GM13976 (cell line): ENCODE data around the gene TUBA3D.
"Not testable (repeated sequence)": the region's sequence is repeated elsewhere in the genome, so short reads cannot be mapped to it uniquely, and the experiment has no call there.

Experiments
- DNase-seq: peaks from one replicate; pipeline ENCODE4 v3.0.0; 2012; ENCODE audit warnings: low spot score
- in situ Hi-C: fragments of 300-500 bp; cut with MboI; formaldehyde crosslinking; loops from one replicate; pipeline ENCODE4 v1.12.0; 2022; ENCODE audit warnings: low sequenced_read_pairs, mixed read lengths, inconsistent platforms; ENCODE audit not compliant: unreplicated experiment
- TF ChIP-seq, protein P1 (sequence below): IDR thresholded peaks from 2 replicates; pipeline ENCODE4 v1.5.1; 2012; ENCODE audit warnings: borderline replicate concordance, mild to moderate bottlenecking; ENCODE audit not compliant: insufficient read depth; ENCODE audit errors: extremely low read depth, missing control alignments, control extremely low read depth

Gene TUBA3D

DNA sequence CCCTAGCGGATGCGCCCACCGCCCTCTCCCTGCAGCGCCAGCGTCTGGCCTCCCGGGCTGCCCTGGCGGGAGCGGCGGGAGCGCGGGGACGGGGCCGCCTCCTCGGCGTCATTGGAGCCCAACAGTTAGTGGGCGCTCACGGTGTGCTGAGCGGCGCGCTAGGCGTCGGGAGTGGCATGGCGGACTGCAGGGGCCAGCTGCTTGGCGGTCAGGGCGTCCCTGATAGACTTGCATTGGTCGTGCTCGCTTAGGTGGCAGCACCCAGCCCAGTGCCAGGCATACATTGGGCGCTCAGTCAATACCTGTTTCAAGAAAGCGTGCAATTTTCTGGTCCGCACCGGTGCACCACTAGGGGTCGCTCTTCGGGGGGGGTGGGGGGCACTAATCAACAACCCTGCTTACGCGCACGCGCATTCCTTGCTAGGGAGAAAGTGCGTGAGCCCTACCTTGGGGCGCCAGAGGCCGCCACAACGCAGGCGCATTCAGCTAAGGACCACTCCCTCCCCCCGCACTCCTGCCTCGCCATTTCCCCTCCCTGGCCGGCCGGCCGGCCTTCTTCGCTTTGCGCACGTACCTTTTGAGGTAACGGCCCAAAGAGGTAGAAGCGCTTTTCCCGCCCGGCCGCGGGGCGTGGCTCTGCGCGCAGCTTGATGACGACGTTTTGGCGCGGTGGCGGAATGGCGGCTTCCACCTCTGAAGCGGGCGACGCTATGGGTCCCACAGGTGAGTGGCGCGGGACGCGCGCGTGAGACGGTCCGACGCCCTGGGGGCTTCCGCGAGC is 16.7 kb downstream of the TUBA3D start:
- TF ChIP-seq, protein P1, sequence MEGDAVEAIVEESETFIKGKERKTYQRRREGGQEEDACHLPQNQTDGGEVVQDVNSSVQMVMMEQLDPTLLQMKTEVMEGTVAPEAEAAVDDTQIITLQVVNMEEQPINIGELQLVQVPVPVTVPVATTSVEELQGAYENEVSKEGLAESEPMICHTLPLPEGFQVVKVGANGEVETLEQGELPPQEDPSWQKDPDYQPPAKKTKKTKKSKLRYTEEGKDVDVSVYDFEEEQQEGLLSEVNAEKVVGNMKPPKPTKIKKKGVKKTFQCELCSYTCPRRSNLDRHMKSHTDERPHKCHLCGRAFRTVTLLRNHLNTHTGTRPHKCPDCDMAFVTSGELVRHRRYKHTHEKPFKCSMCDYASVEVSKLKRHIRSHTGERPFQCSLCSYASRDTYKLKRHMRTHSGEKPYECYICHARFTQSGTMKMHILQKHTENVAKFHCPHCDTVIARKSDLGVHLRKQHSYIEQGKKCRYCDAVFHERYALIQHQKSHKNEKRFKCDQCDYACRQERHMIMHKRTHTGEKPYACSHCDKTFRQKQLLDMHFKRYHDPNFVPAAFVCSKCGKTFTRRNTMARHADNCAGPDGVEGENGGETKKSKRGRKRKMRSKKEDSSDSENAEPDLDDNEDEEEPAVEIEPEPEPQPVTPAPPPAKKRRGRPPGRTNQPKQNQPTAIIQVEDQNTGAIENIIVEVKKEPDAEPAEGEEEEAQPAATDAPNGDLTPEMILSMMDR: peak; percentile 75
- DNase-seq: peak; percentile 97
- in situ Hi-C loops: no loop called here

DNA sequence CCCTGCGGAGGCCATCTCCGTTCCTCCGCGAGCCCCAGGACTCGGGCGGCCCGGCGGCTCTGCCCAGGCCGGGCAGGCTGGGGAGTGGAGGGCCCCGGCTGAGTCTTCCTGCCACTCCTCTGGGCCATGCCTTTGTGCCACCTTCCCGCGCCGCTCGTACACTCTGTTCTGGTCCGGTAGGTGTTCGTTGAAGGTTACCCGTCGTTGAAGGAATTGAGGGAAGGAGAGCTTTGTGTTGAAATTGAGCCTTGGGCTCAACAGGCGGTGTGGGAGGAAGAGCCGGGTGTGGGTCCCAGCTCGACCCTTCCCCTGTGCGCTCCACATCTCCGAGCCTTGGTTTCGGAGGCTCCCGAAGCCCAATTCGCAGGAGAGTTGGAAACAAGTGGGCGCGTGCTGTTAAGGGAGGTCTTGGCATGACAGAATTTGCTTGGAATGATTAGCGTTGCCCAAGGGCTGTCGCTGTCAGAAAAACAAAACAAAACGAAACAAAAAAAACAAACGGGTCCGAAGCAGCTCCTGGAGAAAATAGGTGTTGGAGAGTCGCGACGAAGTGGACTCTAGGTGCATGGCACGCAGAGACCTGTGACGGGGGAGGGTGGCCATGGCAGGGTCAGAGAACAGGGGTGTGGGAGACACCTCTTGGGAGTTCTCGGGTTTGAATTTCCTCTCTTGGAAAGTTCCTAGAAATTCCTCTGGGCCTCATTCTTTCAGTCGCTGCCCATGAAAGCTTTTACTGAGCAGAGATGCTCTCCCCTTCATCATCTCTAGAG is 17.5 kb downstream of the TUBA3D start:
- TF ChIP-seq, protein P1: no peak
- no peak for DNase-seq
- in situ Hi-C loops: no loop called here

DNA sequence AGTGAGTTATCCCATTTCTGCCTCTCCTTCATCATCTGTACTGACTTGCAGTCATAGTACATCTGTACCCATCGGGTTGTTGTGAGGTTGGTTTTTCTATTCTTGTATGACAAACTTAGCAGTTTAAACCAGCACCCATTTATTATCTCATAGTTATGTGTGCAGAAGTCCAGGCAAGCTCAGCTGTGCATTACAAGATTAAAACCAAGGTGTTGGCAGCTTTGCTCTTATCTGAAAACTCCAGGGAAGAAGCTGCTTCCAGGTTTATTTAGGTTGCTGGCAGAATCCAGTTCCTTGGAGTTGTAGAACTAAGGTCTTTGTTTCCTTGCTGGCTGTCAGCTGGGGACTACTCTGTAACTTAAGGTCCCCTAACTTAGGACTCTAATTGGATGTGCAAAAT is 19.6 kb downstream of the TUBA3D start:
- in situ Hi-C loops: not testable (repeated sequence)

DNA sequence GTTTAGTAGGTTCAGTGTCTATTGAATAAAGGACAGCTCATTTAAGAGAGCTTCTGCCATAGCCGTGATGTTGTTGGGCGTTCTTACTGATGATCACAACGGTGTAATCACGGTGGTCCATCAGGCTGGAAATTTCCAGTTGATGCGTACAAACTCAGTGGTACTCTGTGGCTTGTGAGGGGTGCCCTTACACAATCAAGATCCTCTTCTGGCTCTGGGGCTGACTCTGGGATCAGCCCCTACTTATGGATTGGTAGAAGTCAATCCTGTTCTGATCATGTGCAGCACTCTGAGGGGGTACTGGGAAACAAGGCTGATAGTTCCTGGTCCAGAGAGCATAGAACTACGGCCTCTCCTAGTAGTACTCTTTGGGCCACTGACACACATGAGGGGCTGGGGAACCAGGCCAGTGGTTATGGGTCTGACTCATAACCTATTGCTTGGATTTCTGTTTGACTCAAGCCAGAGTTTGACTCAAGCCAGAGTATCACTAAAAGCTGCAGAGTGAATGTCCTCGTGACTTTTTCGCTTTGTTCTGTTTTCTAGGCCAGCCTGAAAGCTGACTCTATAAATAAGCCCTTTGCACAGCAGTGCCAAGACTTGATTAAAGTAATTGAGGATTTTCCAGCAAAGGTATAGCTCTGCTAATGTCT is 22.5 kb downstream of the TUBA3D start:
- in situ Hi-C loops, DNase-seq: not testable (repeated sequence)

More for the DNA sequence above, 19.6 kb downstream of the TUBA3D start:
- not testable (repeated sequence) for DNase-seq

DNA sequence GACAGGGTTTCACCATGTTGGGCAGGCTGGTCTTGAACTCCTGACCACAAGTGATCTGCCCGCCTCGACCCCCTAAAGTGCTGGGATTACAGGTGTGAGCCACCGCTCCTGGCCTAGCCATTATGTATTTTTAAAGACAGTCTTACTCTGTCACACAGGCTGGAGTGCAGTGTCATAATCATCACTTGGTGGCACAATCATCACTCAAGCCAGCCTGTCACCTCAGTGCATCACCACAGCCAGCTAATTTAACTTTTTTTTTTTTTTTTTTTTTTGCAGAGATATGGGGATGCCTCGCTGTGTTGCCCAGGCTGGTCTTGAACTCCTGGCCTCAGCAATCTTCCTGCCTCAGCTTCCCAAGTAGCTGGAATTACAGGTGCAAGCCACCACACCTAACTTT is 27.7 kb downstream of the TUBA3D start:
- DNase-seq, in situ Hi-C loops: not testable (repeated sequence)

DNA sequence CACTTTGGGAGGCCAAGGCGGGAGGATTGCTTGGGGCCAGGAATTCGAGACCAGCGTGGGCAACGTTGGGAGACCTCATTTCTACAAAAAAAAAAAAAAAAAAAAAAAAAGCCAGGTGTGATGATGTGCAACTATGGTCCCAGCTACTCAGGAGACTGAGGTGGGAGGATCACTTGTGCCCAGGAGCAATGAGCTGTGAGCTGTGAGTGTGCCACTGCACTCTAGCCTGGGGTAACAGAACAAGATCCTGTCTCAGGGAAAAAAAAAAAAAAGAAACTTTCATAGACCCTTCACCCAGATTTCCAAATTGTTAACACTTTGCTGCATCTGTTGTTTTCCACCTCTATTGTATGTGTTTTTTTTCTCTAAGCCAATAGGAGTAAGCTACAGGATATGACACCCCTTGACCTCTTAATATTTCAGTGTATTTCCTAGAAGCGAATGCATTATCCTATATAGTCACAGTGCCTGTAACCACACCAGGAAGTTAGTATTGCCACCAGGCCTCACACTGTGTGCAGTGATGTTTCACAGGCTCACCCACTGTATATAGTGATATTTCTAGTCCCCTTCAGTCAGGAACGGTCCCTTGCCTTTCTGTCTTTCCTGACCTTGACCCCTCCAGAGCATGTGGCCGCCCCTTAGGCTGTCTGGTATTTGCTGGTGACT is 28.3 kb downstream of the TUBA3D start:
- in situ Hi-C loops, DNase-seq: not testable (repeated sequence)

DNA sequence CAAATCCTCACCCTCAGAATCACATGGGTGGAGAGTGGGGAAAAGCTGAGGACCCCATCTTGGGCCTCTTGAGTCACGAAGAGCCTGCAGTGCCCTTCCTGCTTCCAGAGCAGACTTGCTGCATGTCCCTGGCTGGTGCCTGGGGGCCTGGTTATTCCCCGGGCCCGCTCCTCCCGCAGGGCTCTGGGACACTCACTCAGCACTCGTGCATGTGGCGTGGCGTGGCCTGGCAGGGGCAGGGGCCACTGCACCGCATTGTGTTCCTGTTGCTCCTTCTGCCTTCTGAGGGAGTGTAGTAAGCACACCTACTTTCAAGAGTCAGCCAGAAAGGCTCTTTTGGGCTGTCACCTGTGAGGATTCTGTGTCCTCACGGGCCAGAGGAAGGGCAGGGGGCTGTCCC is 33.7 kb downstream of the TUBA3D start:
- in situ Hi-C loops: no loop called here
- TF ChIP-seq, protein P1: no peak
- no peak for DNase-seq

DNA sequence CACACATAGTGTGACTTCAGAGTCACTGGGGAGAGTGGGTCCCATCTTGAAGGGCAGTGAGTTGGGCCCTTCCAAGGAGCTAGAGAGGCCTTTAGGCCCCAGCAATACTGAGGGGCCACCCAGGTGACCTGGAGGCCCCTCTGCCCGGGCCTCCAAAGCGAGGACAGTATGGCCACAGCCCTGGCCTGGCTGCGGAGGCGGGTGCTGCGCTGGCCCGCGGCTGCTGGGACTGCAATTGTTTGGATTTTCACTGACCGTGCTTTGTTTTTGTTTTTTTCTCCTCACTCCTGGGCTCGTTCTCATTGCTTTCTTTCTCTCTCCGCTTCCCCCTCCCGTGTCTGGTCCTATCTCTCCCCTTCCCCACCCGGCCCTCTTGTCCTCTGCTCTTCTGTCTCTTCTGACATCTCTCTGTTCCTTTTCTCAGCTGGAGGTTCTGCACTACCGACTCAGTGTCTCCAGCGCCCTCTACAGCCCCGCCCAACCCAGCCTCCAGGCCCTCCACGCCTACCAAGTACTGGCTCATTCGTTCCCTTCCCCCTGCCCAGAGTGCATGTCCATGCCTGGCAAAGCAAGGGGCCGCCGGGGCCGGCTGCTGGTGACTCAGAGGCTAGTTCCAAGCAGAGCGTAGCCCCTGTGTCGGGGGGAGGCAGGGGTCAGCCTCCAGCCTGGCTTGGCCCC is 35.5 kb downstream of the TUBA3D start:
- DNase-seq, in situ Hi-C loops: not testable (repeated sequence)

DNA sequence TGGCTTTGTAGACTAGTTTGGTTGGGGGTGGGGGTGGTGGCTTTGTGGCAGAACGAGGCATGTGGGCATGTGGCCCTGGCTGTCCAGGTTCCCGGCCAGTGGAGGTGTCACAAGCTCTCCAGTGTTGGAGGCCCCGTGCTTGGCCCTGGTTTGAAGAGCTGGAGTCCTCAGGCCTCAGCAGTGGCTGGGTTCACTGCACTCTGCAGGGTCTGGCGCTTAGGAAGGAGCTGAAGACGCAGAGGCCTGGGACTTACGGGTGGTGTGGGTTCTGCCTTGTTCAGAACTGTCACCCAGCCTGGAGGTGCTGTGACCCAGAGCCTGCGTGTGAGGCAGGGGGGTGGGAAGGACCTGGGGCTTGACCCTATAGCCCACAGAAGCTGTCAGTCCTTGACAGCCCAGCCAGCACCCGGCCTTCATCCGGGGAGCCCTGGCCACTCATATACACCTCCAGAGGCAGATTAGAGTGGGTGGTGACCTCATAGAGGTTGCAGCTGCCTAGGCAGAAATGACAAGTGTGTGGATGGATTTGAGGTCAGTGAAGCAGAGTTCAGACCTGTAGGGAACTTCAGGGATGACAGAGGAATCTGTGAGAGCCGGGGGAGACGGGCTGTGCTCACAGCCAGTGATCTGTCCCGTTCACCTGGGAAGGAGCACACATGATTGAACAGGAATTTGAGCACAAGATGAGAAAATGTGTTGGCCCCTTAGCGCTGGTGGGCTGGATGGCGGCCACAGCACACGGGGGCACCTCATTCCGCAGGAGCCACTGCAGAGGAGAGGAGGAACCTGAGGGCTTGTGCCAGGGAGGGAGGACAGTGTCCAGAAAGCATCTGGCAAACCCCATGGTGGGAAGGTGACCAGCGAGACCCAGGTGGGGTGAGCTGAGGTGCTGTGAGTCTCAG is 36.3 kb downstream of the TUBA3D start:
- in situ Hi-C loops, DNase-seq: not testable (repeated sequence)

DNA sequence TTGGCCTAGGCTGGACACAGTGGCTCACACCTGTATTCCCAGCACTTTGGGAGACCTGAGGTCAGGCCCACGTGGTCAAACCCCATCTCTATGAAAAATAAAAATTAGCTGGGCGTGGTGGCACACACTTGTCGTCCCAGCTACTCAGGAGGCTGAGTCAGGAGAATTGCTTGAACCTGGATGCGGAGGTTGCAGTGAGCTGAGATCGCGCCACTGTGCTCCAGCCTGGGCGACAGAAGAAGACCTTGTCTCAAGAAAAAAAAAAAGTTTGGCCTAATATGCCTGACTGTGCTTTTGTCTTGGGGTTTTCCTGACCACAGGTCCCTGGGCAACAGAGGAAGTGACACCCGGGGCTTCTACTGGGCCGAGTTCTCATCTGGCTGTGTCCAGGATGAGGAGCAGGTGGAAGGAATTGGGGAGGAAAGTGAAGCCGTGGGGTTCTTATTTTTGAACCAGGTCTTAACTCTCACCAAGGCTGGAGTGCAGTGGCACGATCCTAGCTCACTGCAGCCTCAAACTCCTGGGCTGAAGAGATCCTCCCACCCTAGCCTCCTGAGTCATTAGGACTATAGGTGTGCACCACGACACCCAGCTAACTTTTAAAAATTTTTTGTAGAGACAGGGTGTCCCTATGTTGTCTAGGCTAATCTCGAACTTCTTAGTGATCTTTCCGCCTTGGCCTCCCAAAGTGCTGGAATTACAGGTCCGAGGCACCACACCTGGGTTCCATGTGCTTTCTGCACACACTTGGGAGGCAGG is 38.7 kb downstream of the TUBA3D start:
- DNase-seq, in situ Hi-C loops: not testable (repeated sequence)

DNA sequence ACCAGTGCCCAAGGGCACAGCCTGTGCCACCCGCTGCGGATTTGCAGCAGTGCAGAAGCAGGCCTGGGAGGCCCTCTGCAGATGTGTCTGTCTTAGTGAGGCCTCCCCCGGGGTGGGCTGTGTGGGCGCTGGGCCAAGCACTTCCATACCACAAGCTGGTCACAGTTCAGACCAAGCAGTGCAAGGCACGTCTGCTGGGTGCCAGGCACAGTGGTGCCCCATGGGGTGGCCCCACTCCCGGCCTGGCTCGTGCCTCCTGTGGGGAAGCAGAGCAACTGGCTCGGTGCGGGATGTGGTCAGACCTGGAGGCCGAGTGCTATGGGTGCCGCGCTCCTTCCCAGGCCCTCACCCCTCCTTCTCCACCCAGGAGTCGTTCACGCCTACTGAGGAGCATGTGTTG is 39.3 kb downstream of the TUBA3D start:
- in situ Hi-C loops, DNase-seq: not testable (repeated sequence)
